Fibroblast of mammary gland (primary cell): ENCODE data around the gene ADPRS.
A peak's percentile ranks its signal among the peaks of the same experiment; 100 is the strongest.

Source experiments
- DNase-seq: peaks from one replicate; pipeline ENCODE4 v3.0.0-alpha.2; 2010; ENCODE audit warnings: low read depth
- H3K4me3 ChIP-seq: 2 replicates; pipeline ENCODE4 v1.5.1; 2011; ENCODE audit warnings: low read depth, mild to moderate bottlenecking, low read length, moderate library complexity; ENCODE audit not compliant: control insufficient read depth
- CTCF ChIP-seq: conservative IDR thresholded peaks from 2 replicates; pipeline ENCODE4 v1.5.1; 2011; ENCODE audit warnings: low read depth, low read length, inconsistent platforms; ENCODE audit not compliant: control insufficient read depth, insufficient read depth

ADPRS gene

DNA sequence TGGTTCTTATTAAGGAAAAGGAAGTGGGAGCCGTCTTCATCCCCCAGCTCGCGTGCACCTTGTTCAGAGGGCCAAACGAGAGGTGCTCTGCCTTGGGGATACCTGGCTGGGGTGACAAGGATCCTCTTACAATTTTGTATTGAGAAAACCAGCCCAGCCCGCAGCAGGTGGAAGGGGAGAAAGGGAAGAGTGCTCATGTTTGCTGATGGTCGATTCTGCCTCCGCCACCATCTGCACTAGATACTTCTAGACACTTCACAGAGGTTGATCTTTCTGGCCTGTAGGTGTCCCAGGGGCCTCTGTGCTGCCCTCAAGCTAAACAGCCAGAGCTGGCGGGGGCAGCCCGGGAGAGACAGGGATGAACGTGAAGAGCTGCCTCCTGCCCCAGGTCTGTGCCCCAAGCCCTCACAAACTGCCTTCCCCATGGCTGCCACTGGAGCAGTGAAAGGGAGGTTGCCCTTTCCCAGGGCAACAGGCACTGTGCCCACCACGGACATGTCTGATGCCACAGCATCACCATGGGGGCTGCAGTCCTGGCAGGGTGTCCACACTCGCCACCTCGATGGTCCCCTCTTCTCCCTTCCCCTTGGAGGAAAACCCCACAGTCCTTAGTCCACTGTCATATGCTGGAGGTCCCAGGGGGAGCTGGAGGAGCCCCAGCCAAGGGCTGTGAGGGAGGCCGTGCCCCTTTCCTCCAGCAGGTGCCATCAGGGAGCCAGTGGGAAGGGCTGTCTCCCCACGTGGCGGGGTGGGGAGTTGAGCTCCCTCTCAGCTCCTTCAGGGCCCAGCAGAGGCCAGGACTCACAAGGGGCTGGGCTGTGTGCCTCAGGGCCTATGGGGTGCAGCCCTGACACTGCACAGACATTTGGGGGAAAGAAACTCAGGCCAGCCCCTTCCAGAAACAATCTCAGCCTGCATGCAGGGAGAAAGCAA lies 8.1 kb downstream of the ADPRS start:
- DNase-seq, result peak; percentile 13
- no peak overlapping the region for H3K4me3 ChIP-seq
- TF ChIP-seq CTCF, result no peak

GRCh38 chr1:36097693-36098585 lies 9.2 kb downstream of the ADPRS start:
- H3K4me3 ChIP-seq, result no peak overlapping the region
- TF ChIP-seq CTCF, result no peak
- no peak for DNase-seq

DNA sequence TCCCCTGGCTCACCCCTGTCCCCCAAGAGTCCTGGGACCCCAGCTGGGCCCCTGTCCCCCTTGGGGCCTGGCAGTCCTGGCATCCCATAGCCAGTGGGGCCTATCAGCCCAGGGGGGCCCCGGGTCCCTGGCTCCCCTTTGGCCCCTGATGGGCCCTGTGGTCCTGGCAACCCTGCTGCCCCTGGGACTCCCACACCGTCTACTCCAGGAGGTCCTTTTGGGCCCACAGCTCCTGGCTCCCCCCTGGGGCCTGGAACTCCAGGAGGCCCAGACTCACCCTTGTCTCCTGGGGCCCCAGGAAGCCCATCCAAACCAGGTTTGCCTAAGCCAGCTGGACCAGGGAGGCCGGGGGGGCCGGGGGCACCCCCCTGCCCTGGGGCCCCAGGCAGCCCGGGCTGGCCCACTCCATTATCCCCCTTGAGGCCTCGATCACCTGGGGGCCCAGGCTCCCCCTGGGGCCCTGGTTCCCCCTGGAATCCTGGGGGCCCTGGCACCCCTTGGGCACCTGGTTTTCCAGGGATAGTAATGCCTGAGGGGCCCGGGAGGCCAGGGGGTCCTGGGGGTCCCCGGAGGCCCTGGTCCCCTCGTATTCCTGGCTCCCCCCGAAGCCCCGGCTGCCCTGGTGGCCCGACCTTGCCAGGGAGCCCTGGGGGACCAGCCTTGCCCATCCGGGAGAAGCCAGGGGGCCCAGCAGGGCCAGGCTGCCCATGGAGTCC lies 10.1 kb downstream of the ADPRS start:
- TF ChIP-seq CTCF, result no peak
- no peak for DNase-seq
- H3K4me3 ChIP-seq, result no peak overlapping the region

GRCh38 chr1:36099681-36100341 lies 11.1 kb downstream of the ADPRS start:
- no peak overlapping the region for H3K4me3 ChIP-seq
- TF ChIP-seq CTCF, result peak; percentile 82
- peak; percentile 73 for DNase-seq

DNA sequence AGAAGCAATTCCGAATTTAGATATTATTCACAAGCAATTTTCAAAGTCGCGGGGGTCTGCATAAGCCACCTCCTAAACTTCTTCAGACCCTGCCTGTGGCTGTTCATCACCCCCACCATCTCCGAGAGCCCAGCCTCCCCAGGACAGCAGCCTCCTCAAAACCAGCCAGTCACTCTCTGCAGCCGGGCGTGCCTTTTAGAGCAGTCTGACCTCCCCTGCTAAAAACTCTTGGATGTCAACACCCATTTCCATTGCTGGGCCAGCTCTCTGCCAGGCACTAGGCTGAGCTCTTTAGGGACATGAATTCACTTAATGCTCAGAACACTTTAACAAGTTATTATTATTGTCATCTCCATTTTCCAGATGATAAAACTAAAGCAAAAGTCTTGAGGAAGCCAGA lies 11.7 kb downstream of the ADPRS start:
- TF ChIP-seq CTCF, result no peak
- DNase-seq, result no peak
- H3K4me3 ChIP-seq, result no peak overlapping the region

GRCh38 chr1:36101546-36101945 lies 12.9 kb downstream of the ADPRS start:
- no peak for DNase-seq
- TF ChIP-seq CTCF, result no peak
- no peak overlapping the region for H3K4me3 ChIP-seq
